WTC11 (cell line): ENCODE data around the gene COL18A1. TPM values are rescaled to one million over a fixed set of nuclear protein-coding genes. Genes with fewer than 3 reads are reported as not detected.
A peak's percentile ranks its signal among the peaks of the same experiment; 100 is the strongest.

ENCODE experiments used
- ATAC-seq: fragments of 200-7000 bp; cut with Tn5 transposase; 2 replicates; pipeline ENCODE4 v1.10.0; 2021; ENCODE audit warnings: mild to moderate bottlenecking, moderate library complexity
- CTCF ChIA-PET: fragments of 300-600 bp; sonication (Branson Sonifier 250); formaldehyde crosslinking; loops from one replicate; lab custom pipeline; 2021; ENCODE audit warnings: antibody characterized with exemption; lab: Charles Lee
- POLR2A ChIA-PET: fragments of 350-600 bp; sonication (Branson Sonifier 250); formaldehyde crosslinking; loops from one replicate; lab custom pipeline; 2021; ENCODE audit warnings: antibody characterized with exemption; lab: Charles Lee
- DNase-seq: peaks from one replicate; pipeline ENCODE4 v3.0.0; 2021; ENCODE audit warnings: low spot score
- H3K27ac Mint-ChIP-seq: 2 replicates; pipeline ENCODE4 v1.8.0; 2021; ENCODE audit warnings: mixed read lengths
- H3K27me3 Mint-ChIP-seq: 2 replicates; pipeline ENCODE4 v1.8.0; 2021; ENCODE audit warnings: low read depth, mild to moderate bottlenecking, moderate library complexity, mixed read lengths
- H3K36me3 Mint-ChIP-seq: 2 replicates; pipeline ENCODE4 v1.8.0; 2021; ENCODE audit warnings: mixed read lengths
- H3K4me1 Mint-ChIP-seq: 2 replicates; pipeline ENCODE4 v1.8.0; 2022; ENCODE audit warnings: mixed read lengths
- H3K4me3 Mint-ChIP-seq: 2 replicates; pipeline ENCODE4 v1.8.0; 2021; ENCODE audit warnings: mild to moderate bottlenecking, moderate library complexity, mixed read lengths
- H3K9me3 Mint-ChIP-seq: 2 replicates; pipeline ENCODE4 v1.8.0; 2021; ENCODE audit warnings: mixed read lengths
- ATF2 ChIP-seq: sonication (generic); formaldehyde crosslinking; IDR thresholded peaks from 2 replicates; pipeline ENCODE4 v1.8.1; 2022; ENCODE audit warnings: low read depth, missing genetic modification reagents, borderline replicate concordance
- CREB1 ChIP-seq: sonication (generic); formaldehyde crosslinking; IDR thresholded peaks from 2 replicates; pipeline ENCODE4 v1.8.0; 2023; ENCODE audit warnings: mild to moderate bottlenecking, missing genetic modification reagents
- E2F4 ChIP-seq: sonication (generic); formaldehyde crosslinking; IDR thresholded peaks from 2 replicates; pipeline ENCODE4 v1.8.1; 2022; ENCODE audit warnings: low read depth, mild to moderate bottlenecking, moderate library complexity, missing genetic modification reagents, borderline replicate concordance
- EMX1 ChIP-seq: fragments of 250-450 bp; sonication (Bioruptor Pico); IDR thresholded peaks from 2 replicates; pipeline ENCODE4 v1.8.0; 2021; ENCODE audit warnings: mild to moderate bottlenecking
- ETV6 ChIP-seq: sonication (generic); formaldehyde crosslinking; IDR thresholded peaks from 2 replicates; pipeline ENCODE4 v1.8.1; 2022; ENCODE audit warnings: mild to moderate bottlenecking, missing genetic modification reagents
- GTF2I ChIP-seq: fragments of 250-450 bp; sonication (Bioruptor Pico); conservative IDR thresholded peaks from 2 replicates; pipeline ENCODE4 v1.4.0; 2021; ENCODE audit warnings: mild to moderate bottlenecking
- MYBL2 ChIP-seq: sonication (generic); formaldehyde crosslinking; IDR thresholded peaks from 2 replicates; pipeline ENCODE4 v1.8.1; 2023; ENCODE audit warnings: mild to moderate bottlenecking, moderate library complexity, missing genetic modification reagents
- NFYB ChIP-seq: sonication (generic); formaldehyde crosslinking; conservative IDR thresholded peaks from 2 replicates; pipeline ENCODE4 v1.8.0; 2022; ENCODE audit warnings: low read depth, missing genetic modification reagents
- OVOL2 ChIP-seq: fragments of 250-450 bp; sonication (Bioruptor Pico); IDR thresholded peaks from 2 replicates; pipeline ENCODE4 v1.9.0; 2021; ENCODE audit warnings: mild to moderate bottlenecking, borderline replicate concordance
- SMAD3 ChIP-seq: sonication (generic); formaldehyde crosslinking; IDR thresholded peaks from 2 replicates; pipeline ENCODE4 v1.8.0; 2022; ENCODE audit warnings: missing genetic modification reagents, mild to moderate bottlenecking, borderline replicate concordance
- SMAD4 ChIP-seq: sonication (generic); formaldehyde crosslinking; IDR thresholded peaks from 2 replicates; pipeline ENCODE4 v1.8.0; 2022; ENCODE audit warnings: mild to moderate bottlenecking, missing genetic modification reagents
- ZBTB21 ChIP-seq: sonication (generic); formaldehyde crosslinking; IDR thresholded peaks from 2 replicates; pipeline ENCODE4 v1.8.1; 2023; ENCODE audit warnings: mild to moderate bottlenecking, missing genetic modification reagents, borderline replicate concordance
- ZNF138 ChIP-seq: sonication (generic); formaldehyde crosslinking; conservative IDR thresholded peaks from 2 replicates; pipeline ENCODE4 v1.8.1; 2022; ENCODE audit warnings: mild to moderate bottlenecking, moderate library complexity, missing genetic modification reagents
- ZNF416 ChIP-seq: fragments of 250-450 bp; sonication (Bioruptor Pico); IDR thresholded peaks from 2 replicates; pipeline ENCODE4 v1.9.0; 2021; ENCODE audit warnings: mild to moderate bottlenecking, inconsistent platforms
- ZNF423 ChIP-seq: fragments of 250-450 bp; sonication (Bioruptor Pico); IDR thresholded peaks from 2 replicates; pipeline ENCODE4 v2.1.2; 2022; ENCODE audit warnings: mild to moderate bottlenecking, moderate library complexity
- total RNA-seq: library from RNA; stranded (reverse); gene quantifications from 3 replicates; pipeline ENCODE4 v1.2.3, GENCODE V29; 2021
- TF ChIP-seq, protein P1 (sequence below): sonication (generic); formaldehyde crosslinking; IDR thresholded peaks from 2 replicates; pipeline ENCODE4 v1.8.0; 2022; ENCODE audit warnings: mild to moderate bottlenecking, missing genetic modification reagents
- TF ChIP-seq, protein P2 (sequence below): sonication (generic); formaldehyde crosslinking; IDR thresholded peaks from 2 replicates; pipeline ENCODE4 v1.8.0; 2023; ENCODE audit warnings: missing genetic modification reagents
- TF ChIP-seq, protein P3 (sequence below): sonication (generic); formaldehyde crosslinking; IDR thresholded peaks from 2 replicates; pipeline ENCODE4 v1.8.1; 2022; ENCODE audit warnings: missing genetic modification reagents, borderline replicate concordance
- TF ChIP-seq, protein P4 (sequence below): sonication (generic); formaldehyde crosslinking; IDR thresholded peaks from 2 replicates; pipeline ENCODE4 v1.8.1; 2023; ENCODE audit warnings: mild to moderate bottlenecking, missing genetic modification reagents, borderline replicate concordance

COL18A1 gene
- total RNA-seq, 1 experiment from 2014 or later, result 231 TPM

DNA sequence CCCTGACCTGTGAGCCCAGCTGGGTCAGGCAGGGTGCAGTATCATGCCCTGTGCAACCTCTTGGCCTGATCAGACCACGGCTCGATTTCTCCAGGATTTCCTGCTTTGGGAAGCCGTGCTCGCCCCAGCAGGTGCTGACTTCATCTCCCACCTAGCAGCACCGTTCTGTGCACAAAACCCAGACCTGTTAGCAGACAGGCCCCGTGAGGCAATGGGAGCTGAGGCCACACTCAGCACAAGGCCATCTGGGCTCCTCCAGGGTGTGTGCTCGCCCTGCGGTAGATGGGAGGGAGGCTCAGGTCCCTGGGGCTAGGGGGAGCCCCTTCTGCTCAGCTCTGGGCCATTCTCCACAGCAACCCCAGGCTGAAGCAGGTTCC, 107.6 kb downstream of the COL18A1 start:
- H3K36me3 Mint-ChIP-seq, result peaks cover 11% of the 10 kb centered on the region
- H3K4me3 Mint-ChIP-seq, result no peak overlapping the region
- CTCF ChIA-PET, result no interaction called here
- POLR2A ChIA-PET, result interaction anchor here (0.6 kb wide), 1 partner anchor 83 kb away, joined by 3 read pairs; no protein-coding TSS in a partner anchor
- TF ChIP-seq, protein P1, sequence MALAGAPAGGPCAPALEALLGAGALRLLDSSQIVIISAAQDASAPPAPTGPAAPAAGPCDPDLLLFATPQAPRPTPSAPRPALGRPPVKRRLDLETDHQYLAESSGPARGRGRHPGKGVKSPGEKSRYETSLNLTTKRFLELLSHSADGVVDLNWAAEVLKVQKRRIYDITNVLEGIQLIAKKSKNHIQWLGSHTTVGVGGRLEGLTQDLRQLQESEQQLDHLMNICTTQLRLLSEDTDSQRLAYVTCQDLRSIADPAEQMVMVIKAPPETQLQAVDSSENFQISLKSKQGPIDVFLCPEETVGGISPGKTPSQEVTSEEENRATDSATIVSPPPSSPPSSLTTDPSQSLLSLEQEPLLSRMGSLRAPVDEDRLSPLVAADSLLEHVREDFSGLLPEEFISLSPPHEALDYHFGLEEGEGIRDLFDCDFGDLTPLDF (CRISPR knock-in tag), result no peak
- no peak for TF ChIP-seq NFYB (CRISPR knock-in tag)
- TF ChIP-seq ZNF138 (CRISPR knock-in tag), result no peak
- no peak for TF ChIP-seq ZNF423
- TF ChIP-seq E2F4, result no peak
- TF ChIP-seq ETV6 (CRISPR knock-in tag), result no peak
- no peak for TF ChIP-seq CREB1 (CRISPR knock-in tag)
- no peak for TF ChIP-seq GTF2I
- no peak for TF ChIP-seq SMAD3
- no peak for TF ChIP-seq OVOL2 (CRISPR knock-in tag)
- TF ChIP-seq, protein P2, sequence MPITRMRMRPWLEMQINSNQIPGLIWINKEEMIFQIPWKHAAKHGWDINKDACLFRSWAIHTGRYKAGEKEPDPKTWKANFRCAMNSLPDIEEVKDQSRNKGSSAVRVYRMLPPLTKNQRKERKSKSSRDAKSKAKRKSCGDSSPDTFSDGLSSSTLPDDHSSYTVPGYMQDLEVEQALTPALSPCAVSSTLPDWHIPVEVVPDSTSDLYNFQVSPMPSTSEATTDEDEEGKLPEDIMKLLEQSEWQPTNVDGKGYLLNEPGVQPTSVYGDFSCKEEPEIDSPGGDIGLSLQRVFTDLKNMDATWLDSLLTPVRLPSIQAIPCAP (CRISPR knock-in tag), result no peak
- TF ChIP-seq, protein P3, sequence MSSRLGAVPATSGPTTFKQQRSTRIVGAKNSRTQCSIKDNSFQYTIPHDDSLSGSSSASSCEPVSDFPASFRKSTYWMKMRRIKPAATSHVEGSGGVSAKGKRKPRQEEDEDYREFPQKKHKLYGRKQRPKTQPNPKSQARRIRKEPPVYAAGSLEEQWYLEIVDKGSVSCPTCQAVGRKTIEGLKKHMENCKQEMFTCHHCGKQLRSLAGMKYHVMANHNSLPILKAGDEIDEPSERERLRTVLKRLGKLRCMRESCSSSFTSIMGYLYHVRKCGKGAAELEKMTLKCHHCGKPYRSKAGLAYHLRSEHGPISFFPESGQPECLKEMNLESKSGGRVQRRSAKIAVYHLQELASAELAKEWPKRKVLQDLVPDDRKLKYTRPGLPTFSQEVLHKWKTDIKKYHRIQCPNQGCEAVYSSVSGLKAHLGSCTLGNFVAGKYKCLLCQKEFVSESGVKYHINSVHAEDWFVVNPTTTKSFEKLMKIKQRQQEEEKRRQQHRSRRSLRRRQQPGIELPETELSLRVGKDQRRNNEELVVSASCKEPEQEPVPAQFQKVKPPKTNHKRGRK (CRISPR knock-in tag), result no peak
- no peaks in the 10 kb centered on the region for H3K27me3 Mint-ChIP-seq
- no peaks in the 10 kb centered on the region for H3K9me3 Mint-ChIP-seq
- no peak overlapping the region; the same call in 1 of the 2 replicates for H3K27ac Mint-ChIP-seq
- H3K4me1 Mint-ChIP-seq, result no peaks in the 10 kb centered on the region
- ATAC-seq, result no peak
- no peak for DNase-seq

GRCh38 chr21:45513003-45513717, 108.2 kb downstream of the COL18A1 start:
- POLR2A ChIA-PET, result interaction anchor here (0.6 kb wide), 1 partner anchor 83 kb away, joined by 3 read pairs; no protein-coding TSS in a partner anchor
- ATAC-seq (0 out of 2 replicates have a peak, but pooled peaks have one; percentile 1), DNase-seq (no peak)
- CTCF ChIA-PET, result no interaction called here
- H3K4me1 Mint-ChIP-seq, result no peaks in the 10 kb centered on the region
- H3K4me3 Mint-ChIP-seq, result no peak overlapping the region
- peaks cover 5% of the 10 kb centered on the region for H3K9me3 Mint-ChIP-seq
- peaks cover 3% of the 10 kb centered on the region for H3K27me3 Mint-ChIP-seq
- no peak overlapping the region for H3K27ac Mint-ChIP-seq
- TF ChIP-seq ZNF416 (CRISPR knock-in tag) (0 out of 2 replicates have a peak, but pooled peaks have one; percentile 20), ZBTB21 (CRISPR knock-in tag) (0 out of 2 replicates have a peak, but pooled peaks have one; percentile 38), EMX1 (CRISPR knock-in tag) (no peak)
- TF ChIP-seq, all 79 proteins: peak for 2
- H3K36me3 Mint-ChIP-seq, result peaks cover 16% of the 10 kb centered on the region

- CTCF ChIA-PET, result interaction anchor here (0.6 kb wide), 1 partner anchor 522 kb away, joined by 3 read pairs; no protein-coding TSS in a partner anchor
- H3K4me1 Mint-ChIP-seq, result no peaks in the 10 kb centered on the region
- peaks cover 21% of the 10 kb centered on the region for H3K36me3 Mint-ChIP-seq
- no peak overlapping the region for H3K4me3 Mint-ChIP-seq
- no peak overlapping the region for H3K27ac Mint-ChIP-seq
- peaks cover 9% of the 10 kb centered on the region for H3K27me3 Mint-ChIP-seq
- ATAC-seq, result no peak
- no peak for DNase-seq
- peaks cover 11% of the 10 kb centered on the region for H3K9me3 Mint-ChIP-seq
- POLR2A ChIA-PET, result no interaction called here
- TF ChIP-seq SMAD4 (CRISPR knock-in tag), result no peak
- no peak for TF ChIP-seq MYBL2
- TF ChIP-seq ATF2, result no peak
- TF ChIP-seq, protein P3 (CRISPR knock-in tag), result no peak
- no peak for TF ChIP-seq ZNF423
- TF ChIP-seq, protein P4, sequence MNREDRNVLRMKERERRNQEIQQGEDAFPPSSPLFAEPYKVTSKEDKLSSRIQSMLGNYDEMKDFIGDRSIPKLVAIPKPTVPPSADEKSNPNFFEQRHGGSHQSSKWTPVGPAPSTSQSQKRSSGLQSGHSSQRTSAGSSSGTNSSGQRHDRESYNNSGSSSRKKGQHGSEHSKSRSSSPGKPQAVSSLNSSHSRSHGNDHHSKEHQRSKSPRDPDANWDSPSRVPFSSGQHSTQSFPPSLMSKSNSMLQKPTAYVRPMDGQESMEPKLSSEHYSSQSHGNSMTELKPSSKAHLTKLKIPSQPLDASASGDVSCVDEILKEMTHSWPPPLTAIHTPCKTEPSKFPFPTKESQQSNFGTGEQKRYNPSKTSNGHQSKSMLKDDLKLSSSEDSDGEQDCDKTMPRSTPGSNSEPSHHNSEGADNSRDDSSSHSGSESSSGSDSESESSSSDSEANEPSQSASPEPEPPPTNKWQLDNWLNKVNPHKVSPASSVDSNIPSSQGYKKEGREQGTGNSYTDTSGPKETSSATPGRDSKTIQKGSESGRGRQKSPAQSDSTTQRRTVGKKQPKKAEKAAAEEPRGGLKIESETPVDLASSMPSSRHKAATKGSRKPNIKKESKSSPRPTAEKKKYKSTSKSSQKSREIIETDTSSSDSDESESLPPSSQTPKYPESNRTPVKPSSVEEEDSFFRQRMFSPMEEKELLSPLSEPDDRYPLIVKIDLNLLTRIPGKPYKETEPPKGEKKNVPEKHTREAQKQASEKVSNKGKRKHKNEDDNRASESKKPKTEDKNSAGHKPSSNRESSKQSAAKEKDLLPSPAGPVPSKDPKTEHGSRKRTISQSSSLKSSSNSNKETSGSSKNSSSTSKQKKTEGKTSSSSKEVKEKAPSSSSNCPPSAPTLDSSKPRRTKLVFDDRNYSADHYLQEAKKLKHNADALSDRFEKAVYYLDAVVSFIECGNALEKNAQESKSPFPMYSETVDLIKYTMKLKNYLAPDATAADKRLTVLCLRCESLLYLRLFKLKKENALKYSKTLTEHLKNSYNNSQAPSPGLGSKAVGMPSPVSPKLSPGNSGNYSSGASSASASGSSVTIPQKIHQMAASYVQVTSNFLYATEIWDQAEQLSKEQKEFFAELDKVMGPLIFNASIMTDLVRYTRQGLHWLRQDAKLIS (CRISPR knock-in tag), result no peak
Observed at GRCh38 chr21:45513741-45514310, 108.9 kb downstream of the COL18A1 start.
